GM18870 (cell line): ENCODE data around the gene FCHO2.
A peak's percentile ranks its signal among the peaks of the same experiment; 100 is the strongest.
"Not testable (repeated sequence)": the region's sequence is repeated elsewhere in the genome, so short reads cannot be mapped to it uniquely, and the experiment has no call there.

ENCODE experiments used
- ATAC-seq: cut with Tn5 transposase; IDR thresholded peaks from one replicate; pipeline ENCODE4 v1.9.1; 2021; ENCODE audit warnings: moderate library complexity; ENCODE audit not compliant: unreplicated experiment

Gene FCHO2

GRCh38 chr5:72956324-72957140 is 691 bp downstream of the FCHO2 start:
- ATAC-seq = peak; percentile 25

GRCh38 chr5:72957337-72957736 is 1.5 kb downstream of the FCHO2 start:
- no peak for ATAC-seq

- ATAC-seq = no peak
Observed at GRCh38 chr5:72959257-72959656, 3.4 kb downstream of the FCHO2 start.

GRCh38 chr5:72974481-72974880 is 18.6 kb downstream of the FCHO2 start:
- ATAC-seq = not testable (repeated sequence)

GRCh38 chr5:72976810-72977209 is 21.0 kb downstream of the FCHO2 start:
- ATAC-seq = not testable (repeated sequence)

- ATAC-seq = no peak
Observed at GRCh38 chr5:72985719-72986118, 29.9 kb downstream of the FCHO2 start.

- no peak for ATAC-seq
Observed at GRCh38 chr5:72988769-72989168, 32.9 kb downstream of the FCHO2 start.

- ATAC-seq = no peak
Observed at GRCh38 chr5:72991394-72991793, 35.6 kb downstream of the FCHO2 start.

GRCh38 chr5:72994578-72994977 is 38.7 kb downstream of the FCHO2 start:
- ATAC-seq = no peak

- no peak for ATAC-seq
Observed at GRCh38 chr5:72996632-72997031, 40.8 kb downstream of the FCHO2 start.

GRCh38 chr5:72999916-73000315 is 44.1 kb downstream of the FCHO2 start:
- no peak for ATAC-seq

- ATAC-seq = no peak
Observed at GRCh38 chr5:73005886-73006285, 50.0 kb downstream of the FCHO2 start.

GRCh38 chr5:73007051-73007450 is 51.2 kb downstream of the FCHO2 start:
- ATAC-seq = no peak

- ATAC-seq = no peak
Observed at GRCh38 chr5:73008831-73009230, 53.0 kb downstream of the FCHO2 start.

GRCh38 chr5:73011612-73012011 is 55.8 kb downstream of the FCHO2 start:
- ATAC-seq = not testable (repeated sequence)

GRCh38 chr5:73018892-73019291 is 63.1 kb downstream of the FCHO2 start:
- no peak for ATAC-seq

GRCh38 chr5:73019766-73020165 is 63.9 kb downstream of the FCHO2 start:
- ATAC-seq = no peak

- ATAC-seq = no peak
Observed at GRCh38 chr5:73022471-73023169, 66.8 kb downstream of the FCHO2 start.

GRCh38 chr5:73024946-73025544 is 69.2 kb downstream of the FCHO2 start:
- ATAC-seq = not testable (repeated sequence)

- ATAC-seq = no peak
Observed at GRCh38 chr5:73027361-73027760, 71.5 kb downstream of the FCHO2 start.

GRCh38 chr5:73027816-73028215 is 72.0 kb downstream of the FCHO2 start:
- no peak for ATAC-seq
